GM12801 (cell line): ENCODE measurements around the gene ADISSP.

Source experiments
- TF ChIP-seq, protein P1 (sequence below): IDR thresholded peaks from one replicate; pipeline ENCODE4 v1.5.1; 2011; ENCODE audit warnings: control low read depth; ENCODE audit not compliant: insufficient read length; ENCODE audit errors: extremely low read depth

ADISSP gene

DNA sequence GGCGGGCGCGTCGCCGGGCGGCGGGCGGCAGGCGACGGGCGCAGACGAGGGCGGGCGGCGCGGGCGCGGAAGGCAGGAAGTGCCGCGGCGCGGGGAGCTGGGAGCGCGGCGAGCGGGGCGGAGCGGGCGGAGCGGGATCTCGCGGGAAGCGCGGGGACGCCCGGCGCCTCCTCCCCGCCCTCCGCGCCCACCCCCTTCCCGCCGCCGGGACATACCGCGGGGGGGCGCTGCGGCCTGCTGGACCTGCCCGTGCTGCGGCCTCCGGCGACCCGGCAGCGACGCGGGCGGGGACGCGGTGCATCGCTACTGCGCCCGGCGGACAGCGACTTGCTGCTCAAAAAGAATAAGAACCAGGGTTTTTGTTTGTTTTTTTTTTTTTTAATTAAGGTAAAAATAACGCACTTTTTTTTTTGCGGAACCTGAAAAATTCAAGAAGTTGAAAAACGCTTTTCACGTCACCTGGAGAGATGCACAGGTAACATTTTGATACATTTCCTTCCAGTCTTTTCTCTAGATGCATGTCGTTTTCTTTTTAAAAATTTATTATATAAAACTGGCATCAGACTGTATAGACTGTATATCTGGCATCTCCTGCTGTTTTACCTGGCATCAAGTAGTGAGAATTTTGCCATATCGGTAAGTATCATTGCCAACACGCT, 19.2 kb upstream of the ADISSP start, which contains the start of gene CENPB:
CENPB (minus strand) TSS at position 76 of the 659 bp plus-strand sequence. CDS start 257 bp downstream, outside the sequence.
- TF ChIP-seq, protein P1, sequence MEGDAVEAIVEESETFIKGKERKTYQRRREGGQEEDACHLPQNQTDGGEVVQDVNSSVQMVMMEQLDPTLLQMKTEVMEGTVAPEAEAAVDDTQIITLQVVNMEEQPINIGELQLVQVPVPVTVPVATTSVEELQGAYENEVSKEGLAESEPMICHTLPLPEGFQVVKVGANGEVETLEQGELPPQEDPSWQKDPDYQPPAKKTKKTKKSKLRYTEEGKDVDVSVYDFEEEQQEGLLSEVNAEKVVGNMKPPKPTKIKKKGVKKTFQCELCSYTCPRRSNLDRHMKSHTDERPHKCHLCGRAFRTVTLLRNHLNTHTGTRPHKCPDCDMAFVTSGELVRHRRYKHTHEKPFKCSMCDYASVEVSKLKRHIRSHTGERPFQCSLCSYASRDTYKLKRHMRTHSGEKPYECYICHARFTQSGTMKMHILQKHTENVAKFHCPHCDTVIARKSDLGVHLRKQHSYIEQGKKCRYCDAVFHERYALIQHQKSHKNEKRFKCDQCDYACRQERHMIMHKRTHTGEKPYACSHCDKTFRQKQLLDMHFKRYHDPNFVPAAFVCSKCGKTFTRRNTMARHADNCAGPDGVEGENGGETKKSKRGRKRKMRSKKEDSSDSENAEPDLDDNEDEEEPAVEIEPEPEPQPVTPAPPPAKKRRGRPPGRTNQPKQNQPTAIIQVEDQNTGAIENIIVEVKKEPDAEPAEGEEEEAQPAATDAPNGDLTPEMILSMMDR = no peak

DNA sequence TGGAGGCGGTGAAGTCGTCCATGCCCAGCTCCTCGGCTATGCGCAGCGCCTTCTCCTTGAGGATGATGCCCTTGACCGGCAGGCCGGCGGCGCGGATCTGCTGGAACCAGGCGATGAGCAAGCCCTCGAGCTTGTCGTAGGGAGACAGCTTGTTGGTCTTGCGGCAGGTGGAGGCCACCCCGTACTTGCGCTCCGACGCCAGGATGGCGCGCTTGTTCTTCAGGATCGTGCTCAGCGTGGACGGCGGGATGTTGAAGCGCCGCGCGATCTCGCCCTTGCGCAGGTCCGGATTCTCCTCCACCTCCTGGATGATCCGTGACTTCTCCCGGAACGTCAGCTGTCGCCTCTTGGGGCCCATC, 18.6 kb upstream of the ADISSP start:
- TF ChIP-seq, protein P1 = no peak

DNA sequence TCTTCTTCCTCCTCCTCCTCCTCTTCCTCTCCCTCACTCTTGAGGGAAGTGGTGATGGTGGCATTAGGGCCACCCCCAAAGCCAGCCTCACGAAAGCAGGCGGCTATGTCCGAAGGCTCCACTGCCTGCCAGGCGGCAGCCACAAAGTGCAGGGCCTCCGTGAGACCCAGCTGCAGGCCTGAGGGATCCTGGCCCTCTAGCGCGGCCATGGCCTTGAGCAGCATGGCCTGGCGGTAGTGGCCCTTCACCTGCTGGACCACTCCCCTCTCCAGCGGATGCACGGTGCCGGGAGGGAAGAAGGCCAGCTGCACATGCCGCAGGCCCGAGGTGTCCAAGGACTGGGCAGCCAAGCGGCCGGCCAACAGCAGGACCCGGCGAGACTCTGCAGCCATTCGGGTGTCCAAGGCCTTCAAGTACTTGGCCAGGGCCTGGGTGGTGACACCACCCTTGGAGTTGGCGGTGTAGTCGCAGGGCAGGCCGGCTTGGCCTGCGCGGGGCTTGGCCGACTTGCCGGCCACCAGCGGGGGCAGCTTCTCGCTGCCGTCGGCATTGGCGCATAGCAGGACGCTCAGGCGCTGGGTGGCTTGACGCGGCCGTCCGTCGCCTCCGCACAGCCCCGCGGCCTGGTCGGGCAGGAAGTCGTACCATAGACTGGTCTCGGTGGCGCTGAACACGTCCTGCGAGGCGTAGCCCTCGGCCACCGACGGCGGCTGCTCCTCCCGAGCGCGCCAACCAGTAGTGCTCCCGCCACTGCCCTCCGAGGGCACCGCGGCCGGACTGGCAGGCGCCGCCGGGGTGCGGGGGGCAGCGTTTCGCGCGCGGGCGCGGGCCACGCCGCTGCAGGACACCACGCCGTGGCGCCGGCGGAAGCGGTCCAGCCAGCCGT, 17.9 kb upstream of the ADISSP start:
- TF ChIP-seq, protein P1 = no peak

DNA sequence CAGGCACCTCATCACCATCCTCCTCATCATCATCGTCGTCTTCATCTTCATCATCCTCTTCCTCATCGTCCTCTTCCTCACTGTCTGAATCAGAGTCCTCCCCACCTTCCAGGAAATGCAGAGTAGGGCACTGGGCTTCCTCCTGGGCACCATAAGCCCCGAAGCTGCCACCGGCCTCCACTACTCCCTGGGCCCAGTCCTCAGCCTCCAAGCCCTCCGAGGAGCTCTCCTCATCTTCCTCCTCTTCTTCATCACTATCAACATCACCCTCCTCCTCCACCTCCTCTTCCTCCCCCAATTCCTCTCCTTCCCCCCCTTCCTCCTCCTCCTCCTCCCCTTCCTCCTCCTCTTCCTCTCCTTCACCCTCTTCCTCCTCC, 17.3 kb upstream of the ADISSP start:
- TF ChIP-seq, protein P1 = no peak

DNA sequence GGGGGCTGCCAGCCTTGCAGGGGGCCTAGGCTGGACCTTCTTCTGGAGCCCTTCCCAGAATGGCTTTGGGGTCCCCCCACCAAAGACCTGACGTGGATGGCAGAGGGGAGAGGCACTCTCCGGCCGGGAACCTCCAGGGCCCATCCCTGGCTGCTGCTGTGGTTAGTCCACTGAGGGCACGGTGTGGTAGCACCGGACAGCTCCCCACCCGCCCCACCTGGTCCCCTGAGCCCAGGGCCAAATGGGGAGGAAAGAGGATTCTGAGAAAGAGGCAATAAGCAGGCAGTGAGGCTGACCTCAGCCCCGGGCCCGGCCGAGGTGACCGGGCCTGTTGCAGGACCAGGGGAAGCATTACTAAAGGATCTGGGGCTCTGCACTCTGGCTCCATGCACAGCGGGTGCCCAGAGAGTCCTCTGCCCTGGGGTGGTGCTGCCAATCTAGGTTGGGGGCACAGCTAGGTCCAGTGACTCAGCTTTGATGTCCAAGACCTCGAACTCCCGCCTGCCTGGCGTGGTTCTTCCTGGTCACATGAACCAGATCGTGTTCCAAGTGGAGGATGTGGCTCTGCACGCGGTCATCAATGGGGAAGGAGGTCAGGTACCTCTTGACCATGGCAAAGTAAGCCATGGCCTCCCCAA, 16.8 kb upstream of the ADISSP start:
- TF ChIP-seq, protein P1 = no peak

DNA sequence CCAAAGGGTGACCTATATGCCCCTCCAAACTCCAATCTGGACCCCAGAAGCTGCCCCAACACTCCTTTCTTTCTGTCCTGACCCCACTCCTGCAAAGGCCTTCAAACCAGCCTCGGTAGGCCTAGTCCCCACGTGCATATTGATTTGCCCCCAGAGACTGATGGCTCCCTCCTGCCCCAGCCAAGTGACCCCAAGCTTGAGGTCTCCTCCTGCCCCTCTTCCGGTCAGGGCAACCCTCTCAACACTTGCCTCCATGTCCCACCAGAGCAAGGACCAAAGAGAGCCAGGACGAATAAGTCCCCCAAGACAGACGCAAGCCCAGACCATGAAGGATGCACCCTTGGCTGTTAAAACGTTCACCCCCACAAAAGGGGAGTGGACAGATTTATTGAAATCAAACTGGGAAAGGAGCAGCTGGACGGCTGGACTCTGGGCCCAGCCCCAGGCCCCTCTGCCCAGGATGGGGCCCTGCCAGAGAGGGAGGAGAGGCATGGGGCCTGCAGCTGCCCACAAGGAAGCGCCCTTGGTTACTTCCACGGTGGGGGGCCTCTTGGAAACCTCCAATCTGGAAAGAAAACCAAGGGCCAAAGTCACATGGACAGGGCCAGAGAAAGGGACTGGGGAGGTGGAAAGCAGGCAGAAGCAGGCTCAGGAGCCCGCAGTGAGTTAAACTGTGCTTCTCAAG, 16.1 kb upstream of the ADISSP start:
- TF ChIP-seq, protein P1 = no peak

DNA sequence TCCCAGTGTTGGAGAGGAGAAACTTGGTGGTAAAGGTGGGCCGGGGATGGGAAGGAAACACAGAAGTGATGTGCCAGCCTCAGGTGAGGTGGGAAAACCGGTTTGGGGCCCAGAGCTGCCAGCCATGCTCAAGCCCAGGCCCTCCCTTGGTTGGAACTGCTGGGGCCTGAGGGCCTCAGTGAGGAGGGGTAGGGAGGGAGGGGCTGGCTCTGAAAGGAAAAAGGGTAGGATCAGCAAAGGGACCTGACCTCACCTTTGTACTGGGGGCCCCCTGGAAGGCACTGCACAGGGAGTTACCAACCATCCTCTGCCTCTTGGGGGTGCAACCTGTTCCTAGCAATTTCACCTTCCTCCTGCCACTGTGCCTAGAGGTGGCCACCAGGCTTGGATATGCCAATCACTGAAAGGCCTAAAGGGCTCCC, 15.5 kb upstream of the ADISSP start:
- TF ChIP-seq, protein P1 = no peak
